K562 (cell line): ENCODE measurements around the gene CFAP53. TPM values are rescaled to one million over a fixed set of nuclear protein-coding genes. Genes with fewer than 3 reads are reported as not detected.
"Not testable (repeated sequence)": the region's sequence is repeated elsewhere in the genome, so short reads cannot be mapped to it uniquely, and the experiment has no call there.

Experiments
- ATAC-seq: fragments of 200-7000 bp; cut with Tn5 transposase; 3 replicates; pipeline ENCODE4 v1.9.1; 2020; ENCODE audit warnings: moderate library complexity
- BruUV-seq: library from RNA; stranded (reverse); fragments of 400-500 nt; replicated peaks from 2 replicates; lab custom pipeline; 2021; lab: Mats Ljungman, UMichigan
- CTCF ChIA-PET: fragments of 300-600 bp; formaldehyde crosslinking; extraction: SDS; loops from one replicate; lab custom pipeline; 2021; ENCODE audit warnings: low intra/inter-chr PET ratio; lab: Yijun Ruan, JAX
- POLR2A ChIA-PET: fragments of 300-600, 350-650 bp; sonication (Branson Sonifier 250); formaldehyde crosslinking; extraction: SDS; loops from one replicate; lab custom pipeline; 2021; ENCODE audit warnings: antibody characterized with exemption, inconsistent platforms; lab: Yijun Ruan, JAX
- DNase-seq, 4 experiments: peaks; one replicate each; pipeline versions ENCODE4 v3.0.0 to v3.0.0-alpha.2; 2011 to 2018; ENCODE audit warnings: low spot score in 3 of 4, mixed read lengths in 3 of 4; ENCODE audit errors: extremely low read depth in 1 of 4
- FAIRE-seq: peaks from 2 replicates; lab custom pipeline; 2011; peaks lifted over from hg19 to GRCh38; lab: Jason Lieb, UNC
- H2AFZ ChIP-seq: 2 replicates; pipeline ENCODE4 v1.6.0; 2011; ENCODE audit warnings: low read depth, low read length, control low read depth, inconsistent platforms
- H3K27ac ChIP-seq: fragments of 200-600 bp; 3 replicates; pipeline ENCODE4 v1.8.0; 2011; ENCODE audit warnings: low read depth, mild to moderate bottlenecking, control low read depth, inconsistent platforms, low read length, moderate library complexity, mixed read lengths; ENCODE audit errors: extremely low read depth
- H3K27me3 ChIP-seq, 2 experiments: fragments of 300-600 bp in 1 of 2; 2 replicates in 1 of 2; 3 replicates in 1 of 2; pipeline versions ENCODE4 v1.6.0 to v1.8.0; 2011; ENCODE audit warnings: inconsistent platforms in 2 of 2, low read length in 2 of 2, mild to moderate bottlenecking in 1 of 2, mixed read lengths in 1 of 2, moderate library complexity in 1 of 2; ENCODE audit not compliant: control insufficient read depth in 2 of 2, insufficient read depth in 2 of 2
- H3K36me3 ChIP-seq: fragments of 300-600 bp; 3 replicates; pipeline ENCODE4 v1.8.0; 2011; ENCODE audit warnings: mild to moderate bottlenecking, low read length, inconsistent platforms; ENCODE audit not compliant: control insufficient read depth, insufficient read depth
- H3K4me1 ChIP-seq, 2 experiments: fragments of 200-600 bp in 1 of 2; replicated peaks in 1 of 2; 2 replicates in 1 of 2; 3 replicates in 1 of 2; pipeline versions ENCODE4 v1.5.1 to v1.8.0; 2011; ENCODE audit warnings: inconsistent platforms in 2 of 2, low read length in 2 of 2, mild to moderate bottlenecking in 1 of 2, mixed read lengths in 1 of 2, moderate library complexity in 1 of 2; ENCODE audit not compliant: control insufficient read depth in 2 of 2, insufficient read depth in 2 of 2
- H3K4me2 ChIP-seq: 2 replicates; pipeline ENCODE4 v1.6.1; 2011; ENCODE audit warnings: low read length, control low read depth, inconsistent platforms, mixed read lengths; ENCODE audit not compliant: insufficient read depth
- H3K4me3 ChIP-seq: fragments of 200-600 bp; sonication (generic), shearing (Covaris generic); 2 replicates; pipeline ENCODE4 v1.5.1; 2016; ENCODE audit warnings: control low read depth, inconsistent platforms
- H3K79me2 ChIP-seq: fragments of 200-600 bp; 3 replicates; pipeline ENCODE4 v1.8.0; 2011; ENCODE audit warnings: low read length, inconsistent platforms; ENCODE audit not compliant: control insufficient read depth, insufficient read depth
- H3K9ac ChIP-seq, 2 experiments: 2 replicates each; pipeline versions ENCODE4 v1.6.0 to v1.6.1; 2011; ENCODE audit warnings: low read depth in 2 of 2, low read length in 2 of 2, control low read depth in 1 of 2, inconsistent platforms in 1 of 2, mild to moderate bottlenecking in 1 of 2, mixed read lengths in 1 of 2; ENCODE audit not compliant: insufficient read depth in 1 of 2
- H3K9me1 ChIP-seq: one replicate; pipeline ENCODE4 v1.6.0; 2011; ENCODE audit warnings: inconsistent platforms, mild to moderate bottlenecking, low read length, moderate library complexity; ENCODE audit not compliant: control insufficient read depth, insufficient read depth
- H3K9me3 ChIP-seq: replicated peaks from 2 replicates; pipeline ENCODE4 v1.5.1; 2011; ENCODE audit warnings: low read depth, low read length, inconsistent platforms; ENCODE audit not compliant: control insufficient read depth, insufficient read depth
- H4K20me1 ChIP-seq: replicated peaks from 2 replicates; pipeline ENCODE4 v1.6.1; 2011; ENCODE audit warnings: low read length, inconsistent platforms, mixed read lengths; ENCODE audit not compliant: control insufficient read depth, insufficient read depth
- CCAR2 ChIP-seq: fragments of 200-400 bp; formaldehyde crosslinking; IDR thresholded peaks from 2 replicates; pipeline ENCODE4 v1.6.1; 2017; ENCODE audit warnings: mild to moderate bottlenecking, low read depth, low read length
- MCM7 ChIP-seq, 2 experiments: fragments of 450-650 bp; IDR thresholded peaks; 2 replicates each; pipeline ENCODE4 v1.6.1; 2016 to 2018
- MLX ChIP-seq, 2 experiments: fragments of 450-650 bp in 1 of 2; sonication (generic) in 1 of 2; formaldehyde crosslinking; conservative IDR thresholded peaks; 2 replicates each; pipeline versions ENCODE4 v1.4.0 to v1.8.1; 2020 to 2022; ENCODE audit warnings: mild to moderate bottlenecking in 1 of 2, missing genetic modification reagents in 1 of 2
- WHSC1 ChIP-seq: IDR thresholded peaks from one replicate; pipeline ENCODE4 v1.6.1; 2012; ENCODE audit warnings: low read length, control low read depth, inconsistent platforms
- ZKSCAN3 ChIP-seq: fragments of 250-450 bp; sonication (Bioruptor Pico); IDR thresholded peaks from 2 replicates; pipeline ENCODE4 v1.4.0; 2020
- ZNF134 ChIP-seq: fragments of 250-450 bp; sonication (Bioruptor Pico); conservative IDR thresholded peaks from 2 replicates; pipeline ENCODE4 v1.4.0; 2020
- ZNF23 ChIP-seq: fragments of 250-450 bp; sonication (Bioruptor Pico); IDR thresholded peaks from 2 replicates; pipeline ENCODE4 v1.4.0; 2020; ENCODE audit warnings: mild to moderate bottlenecking
- ZNF589 ChIP-seq: fragments of 200-800 bp; sonication (Bioruptor generic); IDR thresholded peaks from 2 replicates; pipeline ENCODE4 v1.6.1; 2016; ENCODE audit warnings: low read depth, missing genetic modification characterization, missing compliant biosample characterization
- ZNF830 ChIP-seq: fragments of 250-450 bp; sonication (Bioruptor Pico); IDR thresholded peaks from 2 replicates; pipeline ENCODE4 v1.5.0; 2021; ENCODE audit warnings: mild to moderate bottlenecking
- WGBS: fragments of 100-300 bp; shearing (Covaris generic); methylation state at CpG from one replicate; pipeline ENCODE4 v1.1.6; 2016; ENCODE audit warnings: low coverage, mixed read lengths; ENCODE audit not compliant: insufficient coverage; ENCODE audit errors: missing lambda C conversion rate; 5-methylcytosine and 5-hydroxymethylcytosine counted together
- in situ Hi-C: fragments of 300-500 bp; cut with MboI; formaldehyde crosslinking; loops from 4 replicates; pipeline ENCODE4 v1.15.0; 2018; ENCODE audit warnings: inconsistent platforms, mixed read lengths
- intact Hi-C: fragments of 100-400 bp; cut with micrococcal nuclease; formaldehyde crosslinking; loops from 2 replicates; pipeline ENCODE4 v1.14.2; 2022
- polyA plus RNA-seq, 8 experiments: library from polyadenylated mRNA; depleted of rRNA in 4 of 8; stranded (reverse) in 5 of 8; unstranded in 3 of 8; fragments of >200 nt; fragmentation: Nextera tagmentation in 2 of 8; fragmentation: Illumina TruSeq in 1 of 8; extraction: Ambion mirVana in 2 of 8; extraction: Trizol in 1 of 8; gene quantifications; 2 replicates each; pipeline versions ENCODE4 v1.2.1 to v1.2.3, GENCODE V29; 2011 to 2014; ENCODE audit warnings: inconsistent platforms in 1 of 8, missing spikeins in 1 of 8
- total RNA-seq, 7 experiments: library from RNA; depleted of rRNA in 6 of 7; stranded (reverse); fragments of >200 nt in 6 of 7; fragmentation: Illumina TruSeq in 2 of 7; extraction: Trizol in 2 of 7; gene quantifications; 2 replicates each; pipeline versions ENCODE4 v1.2.1 to v1.2.3, GENCODE V29; 2011 to 2021; ENCODE audit warnings: low replicate concordance in 1 of 7

Gene CFAP53
- total and polyA plus RNA-seq, 9 of the 15 experiments (the other 6 are each of a cell fraction or from before 2014, with no cell fraction given) = 0.21 to 1.9 (median 1.2) TPM

- Histone ChIP-seq H3K9ac (no peak overlapping the region), H3K9me3 (no peaks in the 10 kb centered on the region), H3K27me3 (no peaks in the 10 kb centered on the region), H3K4me3 (no peak overlapping the region), H3K36me3 (no peaks in the 10 kb centered on the region), H3K79me2 (no peaks in the 10 kb centered on the region), H2AFZ (no peak overlapping the region), H3K27ac (no peak overlapping the region), H3K9me1 (no peaks in the 10 kb centered on the region), H3K4me2 (no peak overlapping the region), H3K4me1 (no peaks in the 10 kb centered on the region), H4K20me1 (no peaks in the 10 kb centered on the region)
- BruUV-seq = no TSS peak
- TF ChIP-seq WHSC1 (no peak), ZNF134 (no peak), MLX (CRISPR knock-in tag; conservative IDR thresholded peaks at IDR 0.05) (no peak), ZKSCAN3 (no peak), CCAR2 (no peak), MCM7 (IDR thresholded peaks at IDR 0.05) (no peak)
- POLR2A ChIA-PET = interaction anchor here (0.6 kb wide), 1 partner anchor 35 kb away, joined by 4 read pairs; no protein-coding TSS in a partner anchor
- intact Hi-C loops = no loop called here
- CTCF ChIA-PET = no interaction called here
- DNase-seq = no peak
- no peak for ATAC-seq
- in situ Hi-C loops = no loop called here
- WGBS = 14% methylated on average over 2 of the region's 2 CpGs
- FAIRE-seq = no peak
Measured at GRCh38 chr18:50232419-50232818, 33.9 kb downstream of the CFAP53 start.

- Histone ChIP-seq H3K9me1 (no peaks in the 10 kb centered on the region), H3K4me1 (no peaks in the 10 kb centered on the region), H4K20me1 (no peaks in the 10 kb centered on the region), H3K79me2 (no peaks in the 10 kb centered on the region), H2AFZ (no peak overlapping the region), H3K27me3 (no peaks in the 10 kb centered on the region), H3K4me2 (no peak overlapping the region), H3K4me3 (no peak overlapping the region), H3K9me3 (no peaks in the 10 kb centered on the region), H3K27ac (no peak overlapping the region), H3K9ac (no peak overlapping the region), H3K36me3 (no peaks in the 10 kb centered on the region)
- FAIRE-seq (no peak), ATAC-seq (no peak), DNase-seq (no peak)
- 31% methylated on average over 4 of the region's 4 CpGs for WGBS
- ChIA-PET CTCF (no interaction called here), POLR2A (interaction anchor here (0.9 kb wide), 1 partner anchor 29 kb away, joined by 3 read pairs; no protein-coding TSS in a partner anchor)
- BruUV-seq = no TSS peak
- TF ChIP-seq ZNF830 (CRISPR knock-in tag) = no peak
- TF ChIP-seq ZNF589 = no peak
- TF ChIP-seq ZNF23 (CRISPR knock-in tag) = no peak
- in situ Hi-C loops = no loop called here
- intact Hi-C loops = no loop called here
Measured at GRCh38 chr18:50231621-50232020, 34.7 kb downstream of the CFAP53 start.

- DNase-seq, H3K9me1 ChIP-seq, BruUV-seq, CTCF ChIA-PET, H3K27ac ChIP-seq, H3K27me3 ChIP-seq, H3K79me2 ChIP-seq, H3K4me1 ChIP-seq, ATAC-seq, H4K20me1 ChIP-seq, H3K9me3 ChIP-seq, FAIRE-seq, H3K36me3 ChIP-seq, H3K9ac ChIP-seq, intact Hi-C loops, POLR2A ChIA-PET, H3K4me3 ChIP-seq, H3K4me2 ChIP-seq, in situ Hi-C loops, H2AFZ ChIP-seq: not testable (repeated sequence)
- WGBS = 34% methylated on average over 4 of the region's 4 CpGs
Measured at GRCh38 chr18:50220249-50220648, 46.0 kb downstream of the CFAP53 start.
